AG04449 (cell line): ENCODE data around the gene SPAAR.

ENCODE experiments used
- CTCF ChIA-PET: fragments of 350-600 bp; formaldehyde crosslinking; extraction: SDS; loops from one replicate; lab custom pipeline; 2021; ENCODE audit warnings: antibody characterized with exemption; lab: Yijun Ruan, JAX
- POLR2A ChIA-PET: fragments of 400-600, 350-600 bp; formaldehyde crosslinking; extraction: SDS; loops from one replicate; lab custom pipeline; 2020; ENCODE audit warnings: antibody characterized with exemption, inconsistent platforms; lab: Yijun Ruan, JAX
- DNase-seq: peaks from one replicate; pipeline ENCODE4 v3.0.0-alpha.2; 2010; ENCODE audit warnings: low read depth, low spot score
- H3K4me3 ChIP-seq: 2 replicates; pipeline ENCODE4 v1.5.1; 2011; ENCODE audit warnings: low read depth, mild to moderate bottlenecking, control low read depth, low read length
- TF ChIP-seq, protein P1 (sequence below): IDR thresholded peaks from one replicate; pipeline ENCODE4 v1.5.1; 2011; ENCODE audit warnings: mild to moderate bottlenecking, moderate library complexity, low read length, control low read depth, inconsistent platforms; ENCODE audit not compliant: insufficient read depth; ENCODE audit errors: missing control alignments

The SPAAR gene

DNA sequence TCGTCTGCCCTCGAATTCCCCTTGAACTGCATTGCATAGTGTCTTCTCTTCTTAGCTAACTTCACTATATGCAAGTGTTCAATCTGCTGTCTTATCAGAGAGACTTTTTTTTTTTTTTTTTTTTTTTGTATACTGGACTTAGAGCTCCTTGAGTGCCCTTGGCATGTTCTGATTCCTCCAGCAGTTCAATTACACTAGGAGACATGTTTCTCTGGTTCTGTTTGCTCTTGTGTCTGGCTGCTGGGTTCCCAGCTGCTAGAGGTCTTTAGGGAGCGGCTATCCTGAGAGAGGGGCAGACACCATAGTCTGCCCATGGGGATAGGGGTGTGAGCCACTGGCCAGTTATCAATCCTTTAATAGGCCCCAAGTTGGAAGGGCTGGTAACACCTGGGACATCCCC is 35.6 kb downstream of the SPAAR start:
- ChIA-PET CTCF (interaction anchor here (0.8 to 13.1 kb wide), 31 partner anchors 8 to 246 kb away, joined by 3 to 207 read pairs (median 10); partner anchors contain the start of genes CLTA, FAM221B, HRCT1 and NPR2), POLR2A (interaction anchor here (0.5 to 1.5 kb wide), 5 partner anchors 9 to 38 kb away, joined by 3 to 4 read pairs (median 3); partner anchors contain the start of gene OR2S2)
- TF ChIP-seq, protein P1, sequence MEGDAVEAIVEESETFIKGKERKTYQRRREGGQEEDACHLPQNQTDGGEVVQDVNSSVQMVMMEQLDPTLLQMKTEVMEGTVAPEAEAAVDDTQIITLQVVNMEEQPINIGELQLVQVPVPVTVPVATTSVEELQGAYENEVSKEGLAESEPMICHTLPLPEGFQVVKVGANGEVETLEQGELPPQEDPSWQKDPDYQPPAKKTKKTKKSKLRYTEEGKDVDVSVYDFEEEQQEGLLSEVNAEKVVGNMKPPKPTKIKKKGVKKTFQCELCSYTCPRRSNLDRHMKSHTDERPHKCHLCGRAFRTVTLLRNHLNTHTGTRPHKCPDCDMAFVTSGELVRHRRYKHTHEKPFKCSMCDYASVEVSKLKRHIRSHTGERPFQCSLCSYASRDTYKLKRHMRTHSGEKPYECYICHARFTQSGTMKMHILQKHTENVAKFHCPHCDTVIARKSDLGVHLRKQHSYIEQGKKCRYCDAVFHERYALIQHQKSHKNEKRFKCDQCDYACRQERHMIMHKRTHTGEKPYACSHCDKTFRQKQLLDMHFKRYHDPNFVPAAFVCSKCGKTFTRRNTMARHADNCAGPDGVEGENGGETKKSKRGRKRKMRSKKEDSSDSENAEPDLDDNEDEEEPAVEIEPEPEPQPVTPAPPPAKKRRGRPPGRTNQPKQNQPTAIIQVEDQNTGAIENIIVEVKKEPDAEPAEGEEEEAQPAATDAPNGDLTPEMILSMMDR = no peak
- no peak overlapping the region for H3K4me3 ChIP-seq
- no peak for DNase-seq

DNA sequence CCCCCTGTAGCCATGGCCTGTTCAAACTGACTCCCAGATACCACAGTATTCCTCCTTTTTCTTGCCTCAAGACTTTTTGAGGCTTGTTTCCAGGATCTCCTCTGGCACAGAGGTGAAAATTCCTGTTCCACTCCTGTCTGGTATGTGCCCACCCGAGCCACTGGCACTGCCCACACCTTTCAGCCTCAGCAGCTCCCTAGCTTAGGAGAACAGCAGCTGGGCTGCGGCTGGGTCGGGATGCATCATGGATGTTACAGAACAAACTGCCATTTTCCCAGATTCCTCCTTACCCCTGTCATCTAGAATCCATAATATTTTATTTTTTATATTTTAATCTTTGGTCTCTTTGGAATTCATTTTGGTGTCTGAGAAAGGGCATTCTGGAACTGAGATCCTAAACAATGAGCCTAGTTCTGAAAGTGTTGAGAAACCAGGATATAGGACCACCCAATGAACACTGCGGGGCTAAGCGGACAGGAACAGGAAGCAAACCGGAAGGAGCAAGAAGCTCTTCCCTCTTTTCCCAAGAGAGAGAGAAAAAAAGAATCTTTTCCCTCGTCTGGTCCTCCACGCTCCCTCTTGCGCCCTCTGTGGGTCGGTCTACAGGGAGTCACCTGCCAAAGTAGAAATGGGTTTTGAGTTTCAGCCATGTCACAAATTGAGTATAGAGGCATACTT is 36.2 kb downstream of the SPAAR start:
- TF ChIP-seq, protein P1 = peak; percentile 86
- ChIA-PET CTCF (interaction anchor here (0.6 to 13.1 kb wide), 51 partner anchors 7 to 246 kb away, joined by 3 to 207 read pairs (median 4); partner anchors contain the start of genes CLTA, FAM221B, HRCT1 and NPR2), POLR2A (interaction anchor here (0.5 to 1.5 kb wide), 5 partner anchors 9 to 40 kb away, joined by 3 to 4 read pairs (median 4); partner anchors contain the start of gene HRCT1)
- no peak overlapping the region for H3K4me3 ChIP-seq
- DNase-seq = no peak

DNA sequence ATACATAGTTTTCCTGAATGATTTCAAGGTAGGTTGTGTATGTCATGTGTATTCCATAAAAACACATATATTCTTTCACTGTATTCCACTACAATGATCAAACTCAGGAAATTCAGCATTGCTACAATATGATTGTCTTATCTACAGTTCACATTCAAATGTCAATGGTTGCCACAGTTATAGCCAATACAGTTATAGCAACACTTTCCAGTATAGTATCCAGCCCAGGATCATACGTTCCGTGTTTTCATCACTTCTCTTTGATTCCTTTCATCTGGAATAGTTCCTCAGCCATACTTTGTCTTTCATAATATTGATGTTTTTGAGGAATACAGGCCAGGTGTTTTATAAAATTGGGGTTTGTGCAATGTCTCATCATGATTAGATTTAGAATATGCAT is 39.2 kb downstream of the SPAAR start:
- TF ChIP-seq, protein P1 = no peak
- H3K4me3 ChIP-seq = no peak overlapping the region
- DNase-seq = no peak
- ChIA-PET CTCF (interaction anchor here (0.9 to 2.1 kb wide), 5 partner anchors 11 to 75 kb away, joined by 3 to 13 read pairs (median 6); no protein-coding TSS in a partner anchor), POLR2A (no interaction called here)

DNA sequence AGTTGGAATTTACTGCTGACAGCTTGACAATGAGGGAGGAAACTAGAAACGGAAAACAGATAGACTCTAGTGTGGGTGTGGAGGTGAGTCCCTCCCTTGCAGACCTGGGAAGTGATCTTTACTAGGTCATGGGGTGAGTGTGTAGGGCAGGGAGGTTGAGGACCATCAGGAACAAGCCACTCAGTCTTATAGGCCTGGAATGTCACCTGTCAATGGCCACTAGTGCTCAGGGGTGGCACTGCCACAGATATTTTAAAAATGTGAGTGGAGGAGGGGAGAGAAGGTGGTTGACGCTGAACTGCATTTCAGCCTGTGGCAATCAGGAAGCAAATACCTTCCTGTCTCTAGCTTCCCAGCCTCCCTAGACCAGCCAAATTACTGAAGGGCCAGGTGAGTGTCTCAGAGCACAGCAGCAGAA is 39.6 kb downstream of the SPAAR start:
- TF ChIP-seq, protein P1 = no peak
- no peak for DNase-seq
- CTCF ChIA-PET = interaction anchor here (0.9 to 2.1 kb wide), 9 partner anchors 8 to 159 kb away, joined by 3 to 13 read pairs (median 3); no protein-coding TSS in a partner anchor
- no peak overlapping the region for H3K4me3 ChIP-seq
- POLR2A ChIA-PET = no interaction called here

DNA sequence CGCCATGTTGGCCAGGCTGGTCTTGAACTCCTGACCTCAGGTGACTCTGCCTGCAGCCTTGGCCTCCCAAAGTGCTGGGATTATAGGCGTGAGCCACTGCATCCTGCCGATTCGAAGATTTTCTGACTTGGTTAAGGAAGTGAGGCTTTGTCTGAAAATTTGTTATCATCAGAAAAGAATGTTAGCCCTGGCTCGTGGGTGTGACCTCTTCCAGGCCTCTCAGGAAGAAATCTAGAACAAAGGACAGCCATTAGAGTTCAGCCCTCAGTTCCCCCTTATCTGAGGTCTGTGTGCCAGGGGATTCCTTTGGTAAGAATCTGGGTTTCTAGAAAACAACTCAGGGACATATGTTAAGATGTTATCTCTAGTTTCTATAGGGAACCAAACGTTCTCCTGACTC is 42.4 kb downstream of the SPAAR start:
- no peak for DNase-seq
- no peak overlapping the region for H3K4me3 ChIP-seq
- CTCF ChIA-PET = interaction anchor here (0.8 to 2.5 kb wide), 11 partner anchors 8 to 214 kb away, joined by 3 to 30 read pairs (median 7); no protein-coding TSS in a partner anchor
- TF ChIP-seq, protein P1 = no peak
- POLR2A ChIA-PET = no interaction called here
